ENCODE measurements around the gene LMAN2. TPM values are rescaled to one million over a fixed set of nuclear protein-coding genes. Genes with fewer than 3 reads are reported as not detected.

LMAN2 gene
- total and polyA plus RNA-seq, 2 experiments from 2014 or later: 153 to 227 TPM

DNA sequence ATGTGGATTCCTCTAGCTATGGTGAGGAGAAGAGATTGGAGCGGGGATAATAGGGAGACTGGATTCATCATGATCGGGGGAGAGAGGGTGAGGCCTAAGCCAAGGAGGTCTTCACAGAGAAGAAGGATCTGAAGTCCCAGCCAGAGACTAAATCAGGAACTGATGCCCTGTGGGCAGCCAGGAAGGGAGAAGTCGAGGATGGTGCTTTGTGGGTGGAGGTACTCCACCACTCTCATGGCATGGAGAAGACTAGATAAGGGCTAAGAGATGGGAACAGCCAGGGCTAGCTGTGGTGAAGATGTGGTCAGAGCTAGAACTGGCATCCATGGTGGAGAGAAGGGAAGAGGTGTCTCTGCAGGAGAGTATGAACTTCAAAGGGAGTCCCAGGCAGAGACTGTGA is 3.2 kb upstream of the LMAN2 start (continued):
- TF ChIP-seq, protein P1, sequence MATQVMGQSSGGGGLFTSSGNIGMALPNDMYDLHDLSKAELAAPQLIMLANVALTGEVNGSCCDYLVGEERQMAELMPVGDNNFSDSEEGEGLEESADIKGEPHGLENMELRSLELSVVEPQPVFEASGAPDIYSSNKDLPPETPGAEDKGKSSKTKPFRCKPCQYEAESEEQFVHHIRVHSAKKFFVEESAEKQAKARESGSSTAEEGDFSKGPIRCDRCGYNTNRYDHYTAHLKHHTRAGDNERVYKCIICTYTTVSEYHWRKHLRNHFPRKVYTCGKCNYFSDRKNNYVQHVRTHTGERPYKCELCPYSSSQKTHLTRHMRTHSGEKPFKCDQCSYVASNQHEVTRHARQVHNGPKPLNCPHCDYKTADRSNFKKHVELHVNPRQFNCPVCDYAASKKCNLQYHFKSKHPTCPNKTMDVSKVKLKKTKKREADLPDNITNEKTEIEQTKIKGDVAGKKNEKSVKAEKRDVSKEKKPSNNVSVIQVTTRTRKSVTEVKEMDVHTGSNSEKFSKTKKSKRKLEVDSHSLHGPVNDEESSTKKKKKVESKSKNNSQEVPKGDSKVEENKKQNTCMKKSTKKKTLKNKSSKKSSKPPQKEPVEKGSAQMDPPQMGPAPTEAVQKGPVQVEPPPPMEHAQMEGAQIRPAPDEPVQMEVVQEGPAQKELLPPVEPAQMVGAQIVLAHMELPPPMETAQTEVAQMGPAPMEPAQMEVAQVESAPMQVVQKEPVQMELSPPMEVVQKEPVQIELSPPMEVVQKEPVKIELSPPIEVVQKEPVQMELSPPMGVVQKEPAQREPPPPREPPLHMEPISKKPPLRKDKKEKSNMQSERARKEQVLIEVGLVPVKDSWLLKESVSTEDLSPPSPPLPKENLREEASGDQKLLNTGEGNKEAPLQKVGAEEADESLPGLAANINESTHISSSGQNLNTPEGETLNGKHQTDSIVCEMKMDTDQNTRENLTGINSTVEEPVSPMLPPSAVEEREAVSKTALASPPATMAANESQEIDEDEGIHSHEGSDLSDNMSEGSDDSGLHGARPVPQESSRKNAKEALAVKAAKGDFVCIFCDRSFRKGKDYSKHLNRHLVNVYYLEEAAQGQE (IDR thresholded peaks at IDR 0.05; ENCODE audit: unreplicated experiment): no peak
- TF ChIP-seq CTCF (conservative IDR thresholded peaks at IDR 0.05; ENCODE audit: low read depth in 2 of 2): no peak
- no peak for TF ChIP-seq JUNB (IDR thresholded peaks at IDR 0.05; ENCODE audit: unreplicated experiment)

GRCh38 chr5:177354256-177354655 is 2.8 kb upstream of the LMAN2 start:
- no peaks in the 10 kb centered on the region; the same call in 1 of the 2 replicates for H3K27me3 ChIP-seq (ENCODE audit: insufficient read depth)
- DNase-seq (ENCODE audit: low spot score) (no peak), ATAC-seq (no peak)
- Mint-ChIP-seq H3K27ac (no peak overlapping the region), H3K9me3 (no peaks in the 10 kb centered on the region; the same call in 2 of the 3 replicates), H3K27me3 (ENCODE audit: insufficient read depth, low read depth, poor library complexity) (peaks cover 18% of the 10 kb centered on the region), H3K4me1 (peaks cover 20% of the 10 kb centered on the region), H3K36me3 (ENCODE audit: low read depth) (peaks cover 5% of the 10 kb centered on the region; the same call in 2 of the 3 replicates), H3K4me3 (no peak overlapping the region; the same call in 2 of the 3 replicates)
- H3K9me2 ChIP-seq (ENCODE audit: insufficient read depth): peaks cover 4% of the 10 kb centered on the region; the same call in 1 of the 2 replicates
- no peak overlapping the region for H2AFZ ChIP-seq
- H3K4me1 ChIP-seq (ENCODE audit: insufficient read depth): peaks cover 6% of the 10 kb centered on the region
- no peaks in the 10 kb centered on the region; the same call in 1 of the 2 replicates for H4K20me1 ChIP-seq (replicated peaks; ENCODE audit: insufficient read depth)
- no peak overlapping the region for H3K4me2 ChIP-seq
- H3K79me2 ChIP-seq (replicated peaks; ENCODE audit: insufficient read depth): peaks cover 21% of the 10 kb centered on the region
- no peak overlapping the region for H3K4me3 ChIP-seq
- peaks cover 6% of the 10 kb centered on the region; the same call in 1 of the 2 replicates for H3K36me3 ChIP-seq (ENCODE audit: insufficient read depth)
- H3F3A ChIP-seq (replicated peaks; ENCODE audit: low read depth): 0 out of 2 replicates have a peak, but pooled peaks cover 6% of the 10 kb centered on the region
- TF ChIP-seq, protein P1 (IDR thresholded peaks at IDR 0.05; ENCODE audit: unreplicated experiment): no peak
- no peak for TF ChIP-seq ZNF331 (CRISPR knock-in tag; IDR thresholded peaks at IDR 0.05; ENCODE audit: low read depth)
- TF ChIP-seq ETS1 (IDR thresholded peaks at IDR 0.05): no peak
- no peak overlapping the region for H3K27ac ChIP-seq (ENCODE audit: low read depth)

All from GM23338 (cell line).